DMS79 treated with DMSO at 0.1 percent for 48 hours (cell line): Measurements from ENCODE around the gene ZDHHC9.

Source experiments
- DNase-seq: peaks from one replicate; lab custom pipeline; 2025; lab: John Stamatoyannopoulos, UW

Gene ZDHHC9

GRCh38 chrX:129785160-129785947 is 58.3 kb downstream of the ZDHHC9 start:
- no peak for DNase-seq

DNA sequence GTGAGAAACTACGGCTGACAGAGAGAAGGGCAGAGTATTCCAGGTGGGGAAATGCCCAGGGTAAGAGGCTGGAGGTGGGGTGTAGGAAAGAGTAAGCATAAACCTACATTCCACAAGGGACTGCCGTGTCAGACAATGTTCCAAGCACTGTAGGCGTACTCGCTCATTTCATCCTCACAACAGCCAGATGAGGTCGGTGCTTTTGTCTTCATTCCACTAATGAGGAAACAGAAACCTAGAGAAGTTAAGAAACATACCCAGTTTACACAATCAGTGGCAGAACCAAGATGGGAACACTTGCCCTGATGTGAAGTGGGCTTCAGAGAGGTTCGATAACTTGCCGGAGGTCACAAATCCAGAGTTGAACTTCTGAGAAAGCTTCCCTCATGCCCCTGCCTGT is 59.3 kb downstream of the ZDHHC9 start:
- DNase-seq = no peak

- DNase-seq = no peak
Measured at GRCh38 chrX:129783291-129783713, 60.4 kb downstream of the ZDHHC9 start.

GRCh38 chrX:129782706-129783105 is 61.0 kb downstream of the ZDHHC9 start:
- no peak for DNase-seq

DNA sequence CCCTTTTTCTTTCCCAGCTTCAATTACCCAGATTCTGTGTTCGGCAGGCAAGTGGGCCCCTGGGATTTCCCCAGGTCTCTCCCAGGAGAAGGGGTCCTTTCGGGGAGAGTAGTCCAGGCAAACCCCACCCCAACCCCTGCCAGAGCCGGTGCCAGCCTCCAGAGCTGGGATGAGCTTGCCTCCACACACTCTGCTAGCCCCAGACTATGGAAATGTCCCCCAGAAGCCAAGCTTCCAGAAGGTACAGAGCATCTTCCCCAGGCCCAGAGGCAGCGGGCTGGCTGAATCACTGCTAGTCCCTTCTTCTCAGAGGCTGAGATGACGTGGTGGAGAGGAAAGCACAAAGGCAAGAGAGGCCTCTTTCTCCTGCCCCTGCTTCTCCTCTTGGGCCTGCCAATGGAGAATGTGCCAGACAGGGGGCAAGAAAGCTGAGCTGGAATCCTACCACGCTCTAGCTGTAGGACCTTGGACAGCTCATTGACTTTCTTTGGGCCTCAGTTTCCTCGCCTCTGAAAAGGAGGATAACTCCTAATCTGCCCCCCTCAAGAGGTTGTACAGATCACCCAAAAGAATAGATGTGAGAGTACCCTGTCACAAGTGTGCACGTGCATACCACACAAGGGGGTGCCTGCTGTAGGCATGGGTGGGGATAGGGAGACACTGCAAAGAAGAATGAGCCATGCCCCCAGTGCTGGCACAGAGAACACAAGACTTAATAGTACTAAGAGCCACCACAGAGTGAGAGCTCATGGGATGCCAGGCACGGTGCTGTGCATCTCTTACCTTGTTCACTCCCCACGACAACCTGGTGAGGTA is 61.8 kb downstream of the ZDHHC9 start:
- DNase-seq = no peak

GRCh38 chrX:129781134-129781672 is 62.5 kb downstream of the ZDHHC9 start:
- DNase-seq = no peak

- no peak for DNase-seq
Measured at GRCh38 chrX:129780441-129781105, 63.1 kb downstream of the ZDHHC9 start.

- DNase-seq = no peak
Measured at GRCh38 chrX:129779747-129780146, 63.9 kb downstream of the ZDHHC9 start, which contains the start of gene SASH3. Gene SASH3, plus strand, starts transcription at chrX:129779949. Its CDS starts 149 bp downstream, at chrX:129780098.

DNA sequence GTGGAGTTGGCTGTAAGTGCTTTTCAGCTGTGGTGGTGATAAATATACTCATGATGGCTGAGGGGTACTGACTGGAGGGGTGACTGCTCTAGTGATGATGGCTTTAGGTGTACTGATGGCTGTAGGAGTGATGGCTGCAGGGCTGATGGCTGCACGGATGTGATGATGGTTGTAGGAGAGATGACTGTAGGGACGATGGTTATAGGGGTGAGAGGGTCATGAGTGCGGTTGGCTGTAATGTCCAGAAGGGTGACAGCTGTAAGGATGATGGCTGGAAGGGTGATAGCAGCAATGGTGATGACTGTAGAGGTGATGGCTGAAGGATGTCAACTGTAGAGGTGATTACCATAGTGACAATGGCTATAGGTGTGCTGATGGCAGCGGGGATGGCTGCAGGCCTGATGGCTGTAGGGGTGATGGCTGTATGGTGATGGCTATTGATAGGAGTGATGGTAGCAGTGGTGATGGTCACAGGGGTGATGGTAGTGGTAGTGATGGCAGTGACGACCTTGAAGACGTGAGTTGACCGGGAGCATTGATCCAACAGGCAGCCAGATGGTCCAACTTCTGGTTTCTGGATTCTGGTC is 64.5 kb downstream of the ZDHHC9 start:
- no peak for DNase-seq

- no peak for DNase-seq
Measured at GRCh38 chrX:129777218-129778030, 66.3 kb downstream of the ZDHHC9 start.

DNA sequence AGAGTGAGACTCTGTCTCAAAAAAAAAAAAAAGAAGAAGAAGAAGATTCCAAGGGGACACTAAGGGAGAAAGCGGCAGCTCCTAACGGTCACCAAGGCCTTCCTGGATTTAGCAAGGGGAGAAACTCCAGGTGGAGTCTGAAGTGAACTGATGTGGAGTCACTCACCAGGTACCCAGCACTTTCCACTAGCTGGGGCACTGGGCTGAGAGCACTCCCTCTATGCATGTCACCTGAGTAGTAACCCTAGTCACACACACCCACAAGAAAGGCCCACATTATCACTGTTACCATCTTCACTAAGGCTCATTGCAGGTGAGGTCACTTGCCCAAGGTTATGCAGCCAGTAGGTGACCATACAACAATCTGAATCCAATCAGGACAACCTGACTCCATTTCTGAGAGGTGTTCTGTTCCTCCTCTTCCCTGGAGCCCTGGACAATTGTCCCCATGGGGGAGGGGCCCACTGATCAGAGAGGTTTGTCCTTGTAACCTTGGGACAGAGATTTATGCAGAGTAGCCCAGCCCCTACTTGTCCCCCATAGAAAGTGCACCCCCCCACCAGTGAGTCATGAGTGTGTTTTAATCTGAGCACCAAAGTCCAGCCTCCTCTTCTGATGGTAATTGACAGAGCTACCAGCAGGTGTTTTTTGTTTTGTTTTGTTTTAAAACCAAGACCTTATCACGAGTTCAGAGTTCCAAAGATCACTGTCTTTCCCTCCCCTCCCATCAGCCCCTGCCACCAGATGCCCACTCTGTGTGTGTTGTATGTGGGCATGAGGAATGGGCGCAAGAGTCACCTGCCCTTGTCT is 69.8 kb downstream of the ZDHHC9 start:
- DNase-seq = no peak

GRCh38 chrX:129772796-129773431 is 70.8 kb downstream of the ZDHHC9 start:
- no peak for DNase-seq

- no peak for DNase-seq
Measured at GRCh38 chrX:129771266-129771995, 72.3 kb downstream of the ZDHHC9 start.

DNA sequence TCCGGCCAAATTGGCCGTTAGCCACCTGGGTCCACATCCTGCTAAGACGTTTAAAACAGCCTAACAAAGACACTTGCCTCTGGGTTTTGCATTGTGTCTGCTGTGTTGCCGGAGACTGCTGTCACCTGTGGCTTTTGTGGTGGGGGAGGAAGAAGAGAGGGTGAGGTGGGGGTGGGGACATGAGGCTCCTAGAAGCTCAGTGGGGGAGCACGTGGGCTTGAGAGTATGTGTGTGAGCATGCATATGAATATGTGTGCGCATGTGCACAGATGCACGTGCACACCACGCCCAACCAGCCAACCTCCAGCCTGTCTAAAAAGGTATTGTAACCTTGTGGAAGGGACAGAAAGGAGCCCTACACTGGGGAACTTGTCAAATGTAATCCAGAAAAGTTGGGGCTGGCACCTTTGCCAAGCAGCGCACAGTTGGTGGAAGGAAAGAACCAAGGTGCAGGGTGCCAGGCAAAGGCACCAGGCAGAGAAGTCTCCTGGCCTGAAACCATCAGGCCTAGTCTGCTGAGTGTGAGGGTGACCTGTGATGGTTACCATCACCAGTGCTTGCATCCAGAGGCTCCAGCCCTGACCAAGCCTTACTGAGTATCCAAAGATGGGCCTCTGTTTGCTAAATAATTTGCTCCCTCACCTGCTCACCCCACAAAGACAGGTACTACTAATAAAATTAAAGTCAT is 74.1 kb downstream of the ZDHHC9 start:
- DNase-seq = no peak

- DNase-seq = no peak
Measured at GRCh38 chrX:129768586-129769466, 74.9 kb downstream of the ZDHHC9 start.

DNA sequence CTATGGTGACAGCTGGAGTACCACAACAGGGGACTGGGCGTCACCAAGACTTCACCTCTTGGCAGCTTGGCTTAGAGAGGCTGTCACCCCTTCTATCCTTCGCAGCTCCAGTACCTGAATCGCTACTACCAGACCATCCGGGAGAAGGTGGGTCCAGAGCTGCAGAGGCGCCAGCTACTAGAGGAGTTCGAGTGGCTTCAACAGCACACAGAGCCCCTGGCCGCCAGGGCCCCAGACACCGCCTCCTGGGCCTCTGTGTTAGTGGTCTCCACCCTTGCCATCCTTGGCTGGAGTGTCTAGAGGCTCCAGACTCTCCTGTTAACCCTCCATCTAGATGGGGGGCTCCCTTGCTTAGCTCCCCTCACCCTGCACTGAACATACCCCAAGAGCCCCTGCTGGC is 75.5 kb downstream of the ZDHHC9 start:
- no peak for DNase-seq

- DNase-seq = no peak
Measured at GRCh38 chrX:129763666-129764065, 80.0 kb downstream of the ZDHHC9 start.
